ENCODE measurements around the gene PTPN14. TPM values are rescaled to one million over a fixed set of nuclear protein-coding genes. Genes with fewer than 3 reads are reported as not detected.

Gene PTPN14
- total and polyA plus RNA-seq, 2 of the 4 experiments (the other 2 are of a cell fraction): 21.5 to 31.7 TPM

DNA sequence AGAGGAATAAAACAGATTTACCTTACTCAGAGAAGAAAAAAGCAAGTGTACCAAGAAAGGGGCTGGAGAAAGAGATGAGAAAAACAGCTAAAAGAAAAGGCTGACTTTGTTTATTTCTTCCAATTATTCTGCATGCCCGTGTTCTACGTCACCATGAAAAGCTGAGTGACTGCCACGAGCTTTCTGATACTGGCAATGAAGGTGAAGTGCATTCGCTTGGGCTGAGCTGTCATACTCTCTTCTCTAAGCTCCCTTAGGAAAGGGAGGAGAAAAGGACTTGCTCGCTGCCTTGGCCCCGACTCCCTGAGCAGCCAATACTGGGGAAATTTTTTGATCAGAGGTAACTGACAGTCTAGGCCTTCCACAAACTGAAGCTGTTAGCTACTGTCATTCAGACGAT, 165.1 kb downstream of the PTPN14 start:
- H3K4me1 ChIP-seq (ENCODE audit: control insufficient read depth, insufficient read depth, low read length): no peaks in the 10 kb centered on the region
- H3K4ac ChIP-seq (ENCODE audit: low read depth, low read length): no peak overlapping the region
- no peaks in the 10 kb centered on the region for H3K27me3 ChIP-seq (ENCODE audit: control insufficient read depth, insufficient read depth, low read length)
- no peaks in the 10 kb centered on the region for H4K20me1 ChIP-seq (ENCODE audit: insufficient read depth, low read length)
- no peak overlapping the region for H2AK5ac ChIP-seq (ENCODE audit: low read depth, low read length)
- no peak overlapping the region for H2BK15ac ChIP-seq (ENCODE audit: low read depth, low read length)
- dilution Hi-C loops (cut with HindIII; ENCODE audit: low sequenced_read_pairs, unreplicated experiment): no loop called here
- DNase-seq (no peak), ATAC-seq (ENCODE audit: low read depth) (no peak)
- H3K18ac ChIP-seq (ENCODE audit: low read depth, low read length): no peak overlapping the region
- no peak overlapping the region for H4K8ac ChIP-seq (ENCODE audit: low read depth in 2 of 2, low read length in 2 of 2)
- no peak overlapping the region for H2BK20ac ChIP-seq (ENCODE audit: low read depth, low read length)
- no peak overlapping the region for H2AK9ac ChIP-seq (replicated peaks; ENCODE audit: low read depth, low read length, poor library complexity)
- H3K56ac ChIP-seq (ENCODE audit: extremely low read depth, insufficient read depth, low read length): no peak overlapping the region
- H3K14ac ChIP-seq (replicated peaks; ENCODE audit: low read depth, low read length): no peak overlapping the region
- H4K5ac ChIP-seq (ENCODE audit: low read depth, low read length): no peak overlapping the region
- no peak overlapping the region for H3K27ac ChIP-seq (ENCODE audit: insufficient read depth, low read length)
- no TSS peak for BruUV-seq (replicated peaks)
- no peak overlapping the region for H4K91ac ChIP-seq (ENCODE audit: insufficient read depth, low read depth, low read length)
- peaks cover 46% of the 10 kb centered on the region for H3K36me3 ChIP-seq (ENCODE audit: control insufficient read depth, insufficient read depth, low read length)
- intact Hi-C loops (cut with micrococcal nuclease): no loop called here
- CTCF ChIA-PET: no interaction called here
- no peak overlapping the region for H2BK5ac ChIP-seq (ENCODE audit: low read depth, low read length, poor library complexity, severe bottlenecking)
- peaks cover 21 to 46% of the 10 kb centered on the region in 2 experiments for H3K79me1 ChIP-seq (ENCODE audit: low read depth in 1 of 2, low read length in 2 of 2)
- H3K9me1 ChIP-seq (ENCODE audit: insufficient read depth, low read length): peaks cover 4% of the 10 kb centered on the region
- H3K4me2 ChIP-seq (ENCODE audit: low read depth, low read length): no peak overlapping the region
- H2AFZ ChIP-seq (replicated peaks; ENCODE audit: low read length, poor library complexity): no peak overlapping the region
- H2BK120ac ChIP-seq (ENCODE audit: low read depth, low read length): no peak overlapping the region
- no peaks in the 10 kb centered on the region for H3K9me3 ChIP-seq (ENCODE audit: control insufficient read depth, insufficient read depth, low read length)
- in situ Hi-C loops (cut with MboI; ENCODE audit: low sequenced_read_pairs): loop anchor here (5.0 kb wide), 1 partner anchor 201 kb away; no protein-coding TSS in a partner anchor
- POLR2A ChIA-PET (ENCODE audit: unreplicated experiment): no interaction called here
- H3K9ac ChIP-seq (ENCODE audit: low read depth, low read length): no peak overlapping the region
- H3K4me3 ChIP-seq (ENCODE audit: insufficient read depth, low read depth, low read length): no peak overlapping the region
- 90% methylated on average over 1 of the region's 7 CpGs; no CpG with 5 or more reads in 1 of the 2 experiments for WGBS, 2 experiments (ENCODE audit: extremely low coverage in 2 of 2, insufficient read length in 1 of 2)
- TF ChIP-seq, protein P1, sequence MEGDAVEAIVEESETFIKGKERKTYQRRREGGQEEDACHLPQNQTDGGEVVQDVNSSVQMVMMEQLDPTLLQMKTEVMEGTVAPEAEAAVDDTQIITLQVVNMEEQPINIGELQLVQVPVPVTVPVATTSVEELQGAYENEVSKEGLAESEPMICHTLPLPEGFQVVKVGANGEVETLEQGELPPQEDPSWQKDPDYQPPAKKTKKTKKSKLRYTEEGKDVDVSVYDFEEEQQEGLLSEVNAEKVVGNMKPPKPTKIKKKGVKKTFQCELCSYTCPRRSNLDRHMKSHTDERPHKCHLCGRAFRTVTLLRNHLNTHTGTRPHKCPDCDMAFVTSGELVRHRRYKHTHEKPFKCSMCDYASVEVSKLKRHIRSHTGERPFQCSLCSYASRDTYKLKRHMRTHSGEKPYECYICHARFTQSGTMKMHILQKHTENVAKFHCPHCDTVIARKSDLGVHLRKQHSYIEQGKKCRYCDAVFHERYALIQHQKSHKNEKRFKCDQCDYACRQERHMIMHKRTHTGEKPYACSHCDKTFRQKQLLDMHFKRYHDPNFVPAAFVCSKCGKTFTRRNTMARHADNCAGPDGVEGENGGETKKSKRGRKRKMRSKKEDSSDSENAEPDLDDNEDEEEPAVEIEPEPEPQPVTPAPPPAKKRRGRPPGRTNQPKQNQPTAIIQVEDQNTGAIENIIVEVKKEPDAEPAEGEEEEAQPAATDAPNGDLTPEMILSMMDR (conservative IDR thresholded peaks at IDR 0.05; ENCODE audit: low read depth, low read length): no peak
- TF ChIP-seq POLR2A (IDR thresholded peaks at IDR 0.05; ENCODE audit: low read depth, low read length): no peak
- TF ChIP-seq MXI1 (IDR thresholded peaks at IDR 0.05; ENCODE audit: borderline replicate concordance, low read depth, low read length): no peak
- no peak for TF ChIP-seq CHD1 (IDR thresholded peaks at IDR 0.05; ENCODE audit: low read depth, low read length)
- TF ChIP-seq MAZ (IDR thresholded peaks at IDR 0.05; ENCODE audit: borderline replicate concordance, low read depth, low read length): no peak
- TF ChIP-seq, protein P2, sequence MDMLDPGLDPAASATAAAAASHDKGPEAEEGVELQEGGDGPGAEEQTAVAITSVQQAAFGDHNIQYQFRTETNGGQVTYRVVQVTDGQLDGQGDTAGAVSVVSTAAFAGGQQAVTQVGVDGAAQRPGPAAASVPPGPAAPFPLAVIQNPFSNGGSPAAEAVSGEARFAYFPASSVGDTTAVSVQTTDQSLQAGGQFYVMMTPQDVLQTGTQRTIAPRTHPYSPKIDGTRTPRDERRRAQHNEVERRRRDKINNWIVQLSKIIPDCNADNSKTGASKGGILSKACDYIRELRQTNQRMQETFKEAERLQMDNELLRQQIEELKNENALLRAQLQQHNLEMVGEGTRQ (IDR thresholded peaks at IDR 0.05; ENCODE audit: low read depth, low read length): no peak
- TF ChIP-seq RCOR1 (IDR thresholded peaks at IDR 0.05; ENCODE audit: insufficient replicate concordance, low read length): no peak
- no peak for TF ChIP-seq RAD21 (IDR thresholded peaks at IDR 0.05; ENCODE audit: low read length)
- no peak for TF ChIP-seq RFX5 (IDR thresholded peaks at IDR 0.05; ENCODE audit: low read depth, low read length)
- TF ChIP-seq, protein P3, sequence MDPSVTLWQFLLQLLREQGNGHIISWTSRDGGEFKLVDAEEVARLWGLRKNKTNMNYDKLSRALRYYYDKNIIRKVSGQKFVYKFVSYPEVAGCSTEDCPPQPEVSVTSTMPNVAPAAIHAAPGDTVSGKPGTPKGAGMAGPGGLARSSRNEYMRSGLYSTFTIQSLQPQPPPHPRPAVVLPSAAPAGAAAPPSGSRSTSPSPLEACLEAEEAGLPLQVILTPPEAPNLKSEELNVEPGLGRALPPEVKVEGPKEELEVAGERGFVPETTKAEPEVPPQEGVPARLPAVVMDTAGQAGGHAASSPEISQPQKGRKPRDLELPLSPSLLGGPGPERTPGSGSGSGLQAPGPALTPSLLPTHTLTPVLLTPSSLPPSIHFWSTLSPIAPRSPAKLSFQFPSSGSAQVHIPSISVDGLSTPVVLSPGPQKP (IDR thresholded peaks at IDR 0.05; ENCODE audit: borderline replicate concordance, low read depth, low read length): no peak
- TF ChIP-seq CEBPB (IDR thresholded peaks at IDR 0.05; ENCODE audit: low read depth, low read length): no peak
- TF ChIP-seq BHLHE40 (IDR thresholded peaks at IDR 0.05; ENCODE audit: low read depth, low read length): no peak
- no peak for TF ChIP-seq MAFK (IDR thresholded peaks at IDR 0.05; ENCODE audit: low read depth, low read length)
- TF ChIP-seq NFE2L2 (IDR thresholded peaks at IDR 0.05; ENCODE audit: low read depth, low read length): no peak
- TF ChIP-seq FOS (IDR thresholded peaks at IDR 0.05; ENCODE audit: low read depth, low read length): no peak
- TF ChIP-seq SMC3 (IDR thresholded peaks at IDR 0.05; ENCODE audit: low read depth, low read length): no peak
- no peak overlapping the region for H3K23ac ChIP-seq (ENCODE audit: low read depth, low read length)

All from IMR-90 (cell line).